ENCODE data around the gene NUAK1. TPM values are rescaled to one million over a fixed set of nuclear protein-coding genes. Genes with fewer than 3 reads are reported as not detected.

Gene NUAK1
- total RNA-seq, 1 experiment from 2014 or later: 7.4 TPM

DNA sequence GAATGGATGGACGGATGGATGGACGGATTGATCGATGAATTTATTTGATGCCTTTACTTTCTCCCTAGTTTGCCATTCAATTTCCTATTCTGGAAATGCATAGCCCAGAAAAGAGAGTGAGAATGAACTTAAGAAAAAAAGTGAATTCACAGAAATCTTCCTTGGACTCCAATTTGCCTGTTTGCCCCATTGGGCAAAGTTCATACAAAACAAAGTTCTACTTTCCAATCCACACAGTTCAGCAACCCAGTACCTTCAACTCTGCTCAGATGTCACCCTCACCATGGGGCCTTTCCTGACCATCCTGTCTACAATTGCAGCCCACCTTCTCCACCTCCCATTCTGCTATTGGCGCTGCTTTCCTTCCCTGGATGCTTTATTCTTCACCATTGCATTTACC lies 8.2 kb upstream of the NUAK1 start:
- no peak for DNase-seq (ENCODE audit: low read depth, low spot score)
- Histone ChIP-seq H3K4me1 (ENCODE audit: control insufficient read depth in 1 of 2, insufficient read depth in 2 of 2, low read length in 2 of 2) (peaks cover 8 to 12% of the 10 kb centered on the region in 2 experiments; a peak in 3 of 4 replicates), H3K9me2 (ENCODE audit: insufficient read depth) (no peaks in the 10 kb centered on the region), H3K9ac (ENCODE audit: low read length) (no peak overlapping the region), H4K20me1 (ENCODE audit: insufficient read depth) (no peaks in the 10 kb centered on the region), H3K36me3 (ENCODE audit: control insufficient read depth in 1 of 2, insufficient read depth in 2 of 2, low read length in 2 of 2) (no peaks in the 10 kb centered on the region), H3K4me3 (replicated peaks in 1 of 2; ENCODE audit: low read depth in 1 of 2, low read length in 2 of 2) (no peak overlapping the region), H3K27me3 (ENCODE audit: insufficient read depth, low read length) (no peaks in the 10 kb centered on the region), H2AFZ (ENCODE audit: low read depth, low read length, poor library complexity, severe bottlenecking) (no peak overlapping the region), H3K4me2 (ENCODE audit: low read length) (no peak overlapping the region), H3K79me2 (ENCODE audit: insufficient read depth, low read length) (no peaks in the 10 kb centered on the region), H3K9me3 (ENCODE audit: control insufficient read depth in 1 of 2, insufficient read depth in 1 of 2, low read depth in 1 of 2, low read length in 2 of 2) (no peaks in the 10 kb centered on the region), H3K27ac (ENCODE audit: low read depth, low read length) (no peak overlapping the region)
- no TSS peak for BruUV-seq (replicated peaks)
- ChIA-PET RAD21 (ENCODE audit: low non-redundant PET in 1 of 2, low total read pairs in 2 of 2, uncharacterized antibody in 2 of 2, unreplicated experiment in 2 of 2) (no interaction called here), CTCF (no interaction called here), POLR2A (no interaction called here)
- TF ChIP-seq ZFX (IDR thresholded peaks at IDR 0.05) (no peak), EZH2 (IDR thresholded peaks at IDR 0.05) (no peak), RAD21 (IDR thresholded peaks at IDR 0.05; ENCODE audit: low read depth) (no peak), EZH2phosphoT487 (IDR thresholded peaks at IDR 0.05; ENCODE audit: borderline replicate concordance) (no peak), ZNF274 (IDR thresholded peaks at IDR 0.05; ENCODE audit: low read depth, low read length) (no peak), POLR2A (IDR thresholded peaks at IDR 0.05; ENCODE audit: borderline replicate concordance, extremely low read depth, insufficient read depth, insufficient read length) (no peak), TCF7L2 (IDR thresholded peaks at IDR 0.05; ENCODE audit: borderline replicate concordance, extremely low read depth, insufficient read depth, insufficient read length) (no peak), MAX (IDR thresholded peaks at IDR 0.05) (no peak), SIN3A (IDR thresholded peaks at IDR 0.05; ENCODE audit: low read depth) (no peak), ELF1 (IDR thresholded peaks at IDR 0.05; ENCODE audit: borderline replicate concordance, low read depth) (no peak), POLR2AphosphoS5 (IDR thresholded peaks at IDR 0.05; ENCODE audit: low read depth, low read length) (no peak), SRF (IDR thresholded peaks at IDR 0.05; ENCODE audit: low read depth) (no peak), ZBTB33 (IDR thresholded peaks at IDR 0.05; ENCODE audit: extremely low read depth, insufficient replicate concordance, low read length) (no peak)
- TF ChIP-seq, protein P1, sequence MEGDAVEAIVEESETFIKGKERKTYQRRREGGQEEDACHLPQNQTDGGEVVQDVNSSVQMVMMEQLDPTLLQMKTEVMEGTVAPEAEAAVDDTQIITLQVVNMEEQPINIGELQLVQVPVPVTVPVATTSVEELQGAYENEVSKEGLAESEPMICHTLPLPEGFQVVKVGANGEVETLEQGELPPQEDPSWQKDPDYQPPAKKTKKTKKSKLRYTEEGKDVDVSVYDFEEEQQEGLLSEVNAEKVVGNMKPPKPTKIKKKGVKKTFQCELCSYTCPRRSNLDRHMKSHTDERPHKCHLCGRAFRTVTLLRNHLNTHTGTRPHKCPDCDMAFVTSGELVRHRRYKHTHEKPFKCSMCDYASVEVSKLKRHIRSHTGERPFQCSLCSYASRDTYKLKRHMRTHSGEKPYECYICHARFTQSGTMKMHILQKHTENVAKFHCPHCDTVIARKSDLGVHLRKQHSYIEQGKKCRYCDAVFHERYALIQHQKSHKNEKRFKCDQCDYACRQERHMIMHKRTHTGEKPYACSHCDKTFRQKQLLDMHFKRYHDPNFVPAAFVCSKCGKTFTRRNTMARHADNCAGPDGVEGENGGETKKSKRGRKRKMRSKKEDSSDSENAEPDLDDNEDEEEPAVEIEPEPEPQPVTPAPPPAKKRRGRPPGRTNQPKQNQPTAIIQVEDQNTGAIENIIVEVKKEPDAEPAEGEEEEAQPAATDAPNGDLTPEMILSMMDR (IDR thresholded peaks at IDR 0.05 in 2 of 3, conservative IDR thresholded peaks at IDR 0.05 in 1 of 3; ENCODE audit: borderline replicate concordance in 1 of 3, insufficient read depth in 1 of 3, low read depth in 2 of 3, low read length in 2 of 3): no peak
- ATAC-seq: no peak
- intact Hi-C loops (cut with micrococcal nuclease): no loop called here

Measured in HCT116 (cell line).